SK-N-SH (cell line): Measurements from ENCODE around the gene IL31RA.
"Not testable (repeated sequence)": the region's sequence is repeated elsewhere in the genome, so short reads cannot be mapped to it uniquely, and the experiment has no call there.

ENCODE experiments used
- EP300 ChIP-seq, 2 experiments: IDR thresholded peaks; 2 replicates each; pipeline versions ENCODE4 v1.4.0 to v1.6.1; 2012; ENCODE audit warnings: borderline replicate concordance in 1 of 2, low read depth in 1 of 2, low read length in 1 of 2
- FOSL2 ChIP-seq: IDR thresholded peaks from 2 replicates; pipeline ENCODE4 v1.4.0; 2012; ENCODE audit warnings: low read depth, mild to moderate bottlenecking, moderate library complexity, borderline replicate concordance
- GABPA ChIP-seq: IDR thresholded peaks from 2 replicates; pipeline ENCODE4 v1.4.0; 2012; ENCODE audit warnings: low read depth, mild to moderate bottlenecking
- NFIC ChIP-seq: IDR thresholded peaks from 2 replicates; pipeline ENCODE4 v1.4.0; 2012; ENCODE audit warnings: borderline replicate concordance
- RAD21 ChIP-seq: IDR thresholded peaks from 2 replicates; pipeline ENCODE4 v1.6.1; 2012; ENCODE audit warnings: mild to moderate bottlenecking, low read length
- RFX5 ChIP-seq: IDR thresholded peaks from 2 replicates; pipeline ENCODE4 v1.6.1; 2012; ENCODE audit warnings: mild to moderate bottlenecking, improper control_type of control experiment, low read length
- YY1 ChIP-seq: IDR thresholded peaks from 2 replicates; pipeline ENCODE4 v1.4.0; 2012; ENCODE audit warnings: low read depth, mild to moderate bottlenecking
- TF ChIP-seq, protein P1 (sequence below): fragments of 200-600 bp; sonication (generic); IDR thresholded peaks from 2 replicates; pipeline ENCODE4 v1.6.1; 2017; ENCODE audit warnings: antibody characterized with exemption, mild to moderate bottlenecking, moderate library complexity
- TF ChIP-seq, protein P2 (sequence below): IDR thresholded peaks from 2 replicates; pipeline ENCODE4; 2012

DNA sequence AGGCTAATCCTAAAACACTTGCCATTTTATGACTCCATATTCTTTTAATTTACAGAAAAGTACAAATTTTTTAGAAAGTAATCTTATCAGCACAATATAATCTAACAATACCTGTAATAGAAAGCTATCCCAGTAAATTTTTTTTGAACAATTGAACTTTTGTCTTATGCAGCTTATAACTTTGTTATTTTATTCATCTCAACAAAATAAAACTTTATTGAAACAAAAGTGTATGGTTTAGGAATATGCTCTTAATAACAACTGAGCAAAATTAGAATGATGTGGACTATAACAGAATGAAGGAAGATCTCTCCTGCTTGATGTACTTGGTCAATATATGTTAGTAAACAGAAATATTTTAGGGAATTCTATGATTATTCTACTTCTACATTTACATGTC lies 86.4 kb downstream of the IL31RA start:
- not testable (repeated sequence) for TF ChIP-seq EP300 (IDR thresholded peaks at IDR 0.05; ENCODE audit: borderline replicate concordance in 1 of 2, low read depth in 1 of 2, low read length in 1 of 2); FOSL2; RAD21; NFIC; RFX5; GABPA; YY1
- TF ChIP-seq, protein P1, sequence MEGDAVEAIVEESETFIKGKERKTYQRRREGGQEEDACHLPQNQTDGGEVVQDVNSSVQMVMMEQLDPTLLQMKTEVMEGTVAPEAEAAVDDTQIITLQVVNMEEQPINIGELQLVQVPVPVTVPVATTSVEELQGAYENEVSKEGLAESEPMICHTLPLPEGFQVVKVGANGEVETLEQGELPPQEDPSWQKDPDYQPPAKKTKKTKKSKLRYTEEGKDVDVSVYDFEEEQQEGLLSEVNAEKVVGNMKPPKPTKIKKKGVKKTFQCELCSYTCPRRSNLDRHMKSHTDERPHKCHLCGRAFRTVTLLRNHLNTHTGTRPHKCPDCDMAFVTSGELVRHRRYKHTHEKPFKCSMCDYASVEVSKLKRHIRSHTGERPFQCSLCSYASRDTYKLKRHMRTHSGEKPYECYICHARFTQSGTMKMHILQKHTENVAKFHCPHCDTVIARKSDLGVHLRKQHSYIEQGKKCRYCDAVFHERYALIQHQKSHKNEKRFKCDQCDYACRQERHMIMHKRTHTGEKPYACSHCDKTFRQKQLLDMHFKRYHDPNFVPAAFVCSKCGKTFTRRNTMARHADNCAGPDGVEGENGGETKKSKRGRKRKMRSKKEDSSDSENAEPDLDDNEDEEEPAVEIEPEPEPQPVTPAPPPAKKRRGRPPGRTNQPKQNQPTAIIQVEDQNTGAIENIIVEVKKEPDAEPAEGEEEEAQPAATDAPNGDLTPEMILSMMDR = not testable (repeated sequence)
- TF ChIP-seq, protein P2, sequence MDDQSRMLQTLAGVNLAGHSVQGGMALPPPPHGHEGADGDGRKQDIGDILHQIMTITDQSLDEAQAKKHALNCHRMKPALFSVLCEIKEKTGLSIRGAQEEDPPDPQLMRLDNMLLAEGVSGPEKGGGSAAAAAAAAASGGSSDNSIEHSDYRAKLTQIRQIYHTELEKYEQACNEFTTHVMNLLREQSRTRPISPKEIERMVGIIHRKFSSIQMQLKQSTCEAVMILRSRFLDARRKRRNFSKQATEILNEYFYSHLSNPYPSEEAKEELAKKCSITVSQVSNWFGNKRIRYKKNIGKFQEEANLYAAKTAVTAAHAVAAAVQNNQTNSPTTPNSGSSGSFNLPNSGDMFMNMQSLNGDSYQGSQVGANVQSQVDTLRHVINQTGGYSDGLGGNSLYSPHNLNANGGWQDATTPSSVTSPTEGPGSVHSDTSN = not testable (repeated sequence)
